Upper lobe of right lung (tissue), 1 donor: ENCODE results near the gene AHDC1. TPM values are rescaled to one million over a fixed set of nuclear protein-coding genes. Genes with fewer than 3 reads are reported as not detected.
"Not testable (repeated sequence)": the region's sequence is repeated elsewhere in the genome, so short reads cannot be mapped to it uniquely, and the experiment has no call there.

Source experiments
- ATAC-seq: fragments of 200-7000 bp; cut with Tn5 transposase; one replicate; pipeline ENCODE4 v1.9.1; 2020; ENCODE audit warnings: mild to moderate bottlenecking, moderate library complexity
- DNase-seq: peaks from one replicate; pipeline ENCODE4 v3.0.0-alpha.2; 2020
- H3K27ac ChIP-seq: fragments of 200-600 bp; one replicate; pipeline ENCODE4 v1.8.0; 2022
- H3K27me3 ChIP-seq: fragments of 200-600 bp; one replicate; pipeline ENCODE4 v1.8.0; 2022; ENCODE audit warnings: mild to moderate bottlenecking
- H3K36me3 ChIP-seq: fragments of 200-600 bp; one replicate; pipeline ENCODE4 v1.8.0; 2022
- H3K4me1 ChIP-seq: fragments of 200-600 bp; one replicate; pipeline ENCODE4 v1.8.0; 2022
- H3K4me3 ChIP-seq: fragments of 200-600 bp; one replicate; pipeline ENCODE4 v1.8.0; 2022; ENCODE audit warnings: mild to moderate bottlenecking
- H3K9me3 ChIP-seq: fragments of 200-600 bp; one replicate; pipeline ENCODE4 v1.8.0; 2022
- CTCF ChIP-seq: fragments of 200-600 bp; IDR thresholded peaks from one replicate; pipeline ENCODE4 v1.8.0; 2022; ENCODE audit warnings: antibody characterized with exemption
- intact Hi-C: fragments of 100-400 bp; cut with DNase I; formaldehyde crosslinking; loops from one replicate; pipeline ENCODE4 v1.11.0; 2022
- total RNA-seq: library from RNA; stranded (reverse); fragmentation: NEBNext Ultra II Directional; extraction: Animal tissue kit (Norgen Biotek cat#: 25700); gene quantifications from one replicate; pipeline ENCODE4 v1.2.1, GENCODE V29; 2021
- donor health status: DM: no; HTN: yes; CAD: no; lungs with severe emphysema.

Gene AHDC1
- total RNA-seq, 1 donor from 2014 or later, result 34.2 TPM

- Histone ChIP-seq H3K4me3 (no peak overlapping the region), H3K27ac (peak overlapping the region; percentile 68), H3K36me3 (peaks cover 7% of the 10 kb centered on the region), H3K4me1 (peaks cover 50% of the 10 kb centered on the region), H3K9me3 (no peaks in the 10 kb centered on the region), H3K27me3 (no peaks in the 10 kb centered on the region)
- TF ChIP-seq CTCF, result no peak
- intact Hi-C loops, result no loop called here
- DNase-seq, result no peak
- ATAC-seq, result peak; percentile 78
These were observed 61.3 kb downstream of the AHDC1 start for GRCh38 chr1:27542463-27543273.

GRCh38 chr1:27539901-27540861 lies 63.8 kb downstream of the AHDC1 start:
- intact Hi-C loops, result loop anchor here (10.0 kb wide), 1 partner anchor 65 kb away; the partner anchor contains the start of gene AHDC1
- DNase-seq, result no peak
- H3K4me1 ChIP-seq, result peaks cover 42% of the 10 kb centered on the region
- no peak overlapping the region for H3K27ac ChIP-seq
- no peak for ATAC-seq
- TF ChIP-seq CTCF, result no peak
- H3K36me3 ChIP-seq, result no peaks in the 10 kb centered on the region
- no peak overlapping the region for H3K4me3 ChIP-seq
- H3K9me3 ChIP-seq, result no peaks in the 10 kb centered on the region
- no peaks in the 10 kb centered on the region for H3K27me3 ChIP-seq

DNA sequence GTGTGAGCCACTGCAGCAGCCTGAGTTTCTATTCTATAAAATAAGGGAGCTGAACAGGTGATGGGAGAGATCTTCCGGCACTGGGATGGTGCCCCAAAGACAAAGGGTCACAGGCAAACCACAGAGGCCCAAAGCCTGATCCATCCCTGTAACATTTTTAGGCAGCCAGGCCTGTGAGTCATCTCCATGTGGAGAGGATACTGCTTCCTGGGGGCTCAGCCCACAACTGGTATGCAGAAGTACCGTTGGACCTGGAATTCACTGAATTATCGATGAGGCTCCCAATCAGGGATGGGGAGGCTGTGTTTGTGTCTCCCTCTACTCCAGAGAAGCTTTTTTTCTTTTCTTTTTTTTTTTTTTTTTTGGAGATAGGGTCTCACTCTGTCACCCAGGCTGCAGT lies 65.2 kb downstream of the AHDC1 start:
- intact Hi-C loops, result loop anchor here (10.0 kb wide), 1 partner anchor 66 kb away; the partner anchor contains the start of gene AHDC1
- Histone ChIP-seq H3K4me1 (peaks cover 31% of the 10 kb centered on the region), H3K4me3 (no peak overlapping the region), H3K36me3 (peaks cover 7% of the 10 kb centered on the region), H3K9me3 (no peaks in the 10 kb centered on the region), H3K27me3 (no peaks in the 10 kb centered on the region), H3K27ac (no peak overlapping the region)
- no peak for ATAC-seq
- no peak for TF ChIP-seq CTCF
- no peak for DNase-seq

DNA sequence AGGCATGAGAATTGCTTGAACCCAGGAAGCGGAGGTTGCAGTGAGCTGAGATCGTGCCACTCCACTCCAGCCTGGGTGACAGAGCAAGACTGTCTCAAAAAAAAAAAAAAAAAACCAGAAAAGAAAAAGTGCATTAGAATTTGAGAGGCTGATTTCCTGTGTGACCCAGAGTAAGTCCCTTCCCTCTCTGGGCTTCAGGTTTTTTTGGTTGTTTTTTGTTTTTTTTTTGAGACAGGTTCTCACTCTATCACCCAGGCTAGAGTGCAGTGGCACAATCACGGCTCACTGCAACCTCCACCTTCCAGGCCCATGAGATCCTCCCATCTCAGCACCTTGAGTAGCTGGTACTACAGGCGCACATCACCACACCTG lies 65.7 kb downstream of the AHDC1 start:
- intact Hi-C loops, result loop anchor here (10.0 kb wide), 1 partner anchor 67 kb away; the partner anchor contains the start of gene AHDC1
- not testable (repeated sequence) for H3K36me3 ChIP-seq, H3K27me3 ChIP-seq, DNase-seq, H3K27ac ChIP-seq, H3K9me3 ChIP-seq, H3K4me3 ChIP-seq, ATAC-seq
- peaks cover 29% of the 10 kb centered on the region for H3K4me1 ChIP-seq

- DNase-seq (no peak), ATAC-seq (peak; percentile 56)
- Histone ChIP-seq H3K4me1 (peaks cover 17% of the 10 kb centered on the region), H3K4me3 (no peak overlapping the region), H3K27ac (no peak overlapping the region), H3K27me3 (no peaks in the 10 kb centered on the region), H3K9me3 (no peaks in the 10 kb centered on the region), H3K36me3 (peaks cover 8% of the 10 kb centered on the region)
- TF ChIP-seq CTCF, result no peak
- intact Hi-C loops, result loop anchor here (10.0 kb wide), 1 partner anchor 68 kb away; the partner anchor contains the start of gene AHDC1
These were observed 67.2 kb downstream of the AHDC1 start for GRCh38 chr1:27536767-27537166.
